Sigmoid colon (tissue), 7 donors: ENCODE results near the gene ARHGAP15. TPM values are rescaled to one million over a fixed set of nuclear protein-coding genes. Genes with fewer than 3 reads are reported as not detected.

Experiments
- DNase-seq: peaks from one replicate; pipeline ENCODE4 v3.0.0-alpha.2; 2019
- H3K27ac ChIP-seq, 4 donors: fragments of 200-600 bp; sonication (generic); one replicate each; pipeline ENCODE4 v1.5.1; 2016 to 2019; ENCODE audit warnings: mild to moderate bottlenecking in 1 of 4
- H3K27me3 ChIP-seq, 3 donors: fragments of 200-600 bp; sonication (generic); one replicate each; pipeline ENCODE4 v1.5.1; 2019; ENCODE audit warnings: mild to moderate bottlenecking in 1 of 3
- H3K36me3 ChIP-seq, 4 donors: fragments of 200-600 bp; sonication (generic); one replicate each; pipeline ENCODE4 v1.5.1; 2016 to 2019
- H3K4me1 ChIP-seq, 4 donors: fragments of 200-600 bp; sonication (generic); one replicate each; pipeline ENCODE4 v1.5.1; 2017 to 2019
- H3K4me3 ChIP-seq, 4 donors: fragments of 200-600 bp; sonication (generic); one replicate each; pipeline ENCODE4 v1.5.1; 2017 to 2019; ENCODE audit warnings: mild to moderate bottlenecking in 2 of 4, moderate library complexity in 1 of 4
- H3K9me3 ChIP-seq, 4 donors: fragments of 200-600 bp in 3 of 4; sonication (generic) in 3 of 4; one replicate each; pipeline versions ENCODE4 v1.5.1 to v1.6.1; 2013 to 2019
- EP300 ChIP-seq, 4 donors: sonication (generic); formaldehyde crosslinking; IDR thresholded peaks; one replicate each; pipeline ENCODE4 v1.6.1; 2017; ENCODE audit warnings: antibody characterized with exemption in 4 of 4
- POLR2A ChIP-seq, 2 donors: fragments of 450-650 bp; IDR thresholded peaks; one replicate each; pipeline ENCODE4 v1.6.1; 2016; ENCODE audit warnings: antibody characterized with exemption in 2 of 2, mild to moderate bottlenecking in 2 of 2, moderate library complexity in 2 of 2
- POLR2AphosphoS5 ChIP-seq, 4 donors: sonication (generic); formaldehyde crosslinking; IDR thresholded peaks; one replicate each; pipeline ENCODE4 v1.6.1; 2017; ENCODE audit warnings: antibody characterized with exemption in 4 of 4
- WGBS, 2 donors: extraction: QIAGEN DNeasy Blood & Tissue Kit; methylation state at CpG; one replicate each; pipeline ENCODE4 v1.1.7; 2013; 5-methylcytosine and 5-hydroxymethylcytosine counted together
- intact Hi-C: fragments of 100-400 bp; cut with DNase I; formaldehyde crosslinking; loops from one replicate; pipeline ENCODE4 v1.15.1; 2023
- polyA plus RNA-seq, 3 donors: library from polyadenylated mRNA; stranded (reverse); fragments of 200-250 nt; gene quantifications; one replicate each; pipeline ENCODE4 v1.2.3, GENCODE V29; 2013
- total RNA-seq, 4 donors: library from RNA; depleted of rRNA; stranded (reverse); fragments of >200 nt; gene quantifications; one replicate each; pipeline ENCODE4 v1.1.0, GENCODE V29; 2016
- TF ChIP-seq, protein P1 (sequence below), 4 experiments: fragments of 450-650 bp in 3 of 4; fragments of 200-600 bp in 1 of 4; IDR thresholded peaks; one replicate each; pipeline ENCODE4 v1.5.1; 2016 to 2019; ENCODE audit warnings: antibody characterized with exemption in 4 of 4, mild to moderate bottlenecking in 3 of 4, moderate library complexity in 2 of 4
- donor health status: healthy with polysubstance abuse.
- donor health status: Bipolar disorder and iron deficiency.
- donor health status: healthy.

ARHGAP15 gene
- total and polyA plus RNA-seq, 7 donors: 3.7 to 16.4 (median 6.0) TPM

DNA sequence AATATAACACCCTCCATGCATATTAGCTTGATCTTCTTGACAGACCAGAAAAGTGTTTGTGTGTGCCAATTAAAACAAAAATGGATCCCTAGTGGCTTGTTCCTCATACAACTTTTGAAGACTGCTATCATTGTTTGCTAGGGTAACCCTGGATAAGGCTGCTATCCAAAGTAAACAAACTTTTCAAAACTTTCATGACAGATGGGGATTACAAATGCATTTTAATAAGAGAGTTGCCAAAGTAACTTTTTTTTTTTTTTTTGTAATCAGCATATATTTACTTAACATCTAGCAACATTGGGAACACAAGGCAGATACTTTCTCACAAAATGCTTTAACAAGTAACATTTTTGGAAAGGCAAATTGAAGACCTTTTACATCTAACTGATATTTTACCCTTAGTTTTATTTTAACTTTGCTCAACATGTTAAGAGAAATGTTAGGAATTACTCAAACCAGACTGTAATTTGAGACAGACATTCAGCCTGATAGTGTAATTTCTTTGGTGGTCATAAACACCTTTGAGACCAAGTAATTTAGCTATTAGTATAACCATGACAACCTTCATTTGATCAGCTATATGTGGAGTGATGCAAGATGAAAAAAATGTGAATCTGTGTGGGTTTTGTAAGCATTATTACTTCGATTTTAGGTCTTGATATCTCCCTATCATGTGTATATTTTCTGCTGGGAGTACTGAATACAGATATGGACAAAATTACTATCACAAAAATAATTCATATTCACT is 300.9 kb downstream of the ARHGAP15 start:
- Histone ChIP-seq H3K27me3 (no peaks in the 10 kb centered on the region), H3K4me3 (no peak overlapping the region), H3K9me3 (no peaks in the 10 kb centered on the region), H3K36me3 (no peaks in the 10 kb centered on the region), H3K4me1 (no peaks in the 10 kb centered on the region), H3K27ac (no peak overlapping the region)
- TF ChIP-seq POLR2A (IDR thresholded peaks at IDR 0.05): no peak
- DNase-seq: no peak
- intact Hi-C loops: loop anchor here (10.0 kb wide), 1 partner anchor 1075 kb away; no protein-coding TSS in a partner anchor
- WGBS, 2 donors: 45 to 89% methylated on average over 1 of the region's 1 CpG

DNA sequence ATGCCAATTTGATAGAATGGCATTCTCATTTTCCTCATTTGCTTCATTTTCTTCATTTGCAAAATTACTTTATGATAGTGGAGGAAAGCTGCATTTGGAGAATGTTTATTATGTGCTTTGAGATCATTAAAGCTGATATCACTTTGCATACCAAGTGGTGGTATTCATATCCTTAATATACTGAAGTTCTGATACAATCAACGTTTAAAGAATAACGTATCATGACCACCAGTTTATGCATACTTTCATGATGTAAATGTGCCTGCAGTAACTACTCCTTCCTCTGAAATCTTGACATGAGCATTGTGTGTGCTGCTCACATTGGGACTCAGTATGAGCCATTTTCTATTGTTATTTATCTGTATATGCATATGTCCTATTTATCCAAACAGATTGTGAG is 302.1 kb downstream of the ARHGAP15 start:
- Histone ChIP-seq H3K4me1 (no peaks in the 10 kb centered on the region), H3K27ac (no peak overlapping the region), H3K36me3 (no peaks in the 10 kb centered on the region), H3K27me3 (no peaks in the 10 kb centered on the region), H3K4me3 (no peak overlapping the region), H3K9me3 (no peaks in the 10 kb centered on the region)
- WGBS, 2 donors: 76 to 81% methylated on average over 2 of the region's 2 CpGs
- TF ChIP-seq POLR2AphosphoS5 (IDR thresholded peaks at IDR 0.05) (no peak), POLR2A (IDR thresholded peaks at IDR 0.05) (no peak), EP300 (IDR thresholded peaks at IDR 0.05) (no peak)
- TF ChIP-seq, protein P1, sequence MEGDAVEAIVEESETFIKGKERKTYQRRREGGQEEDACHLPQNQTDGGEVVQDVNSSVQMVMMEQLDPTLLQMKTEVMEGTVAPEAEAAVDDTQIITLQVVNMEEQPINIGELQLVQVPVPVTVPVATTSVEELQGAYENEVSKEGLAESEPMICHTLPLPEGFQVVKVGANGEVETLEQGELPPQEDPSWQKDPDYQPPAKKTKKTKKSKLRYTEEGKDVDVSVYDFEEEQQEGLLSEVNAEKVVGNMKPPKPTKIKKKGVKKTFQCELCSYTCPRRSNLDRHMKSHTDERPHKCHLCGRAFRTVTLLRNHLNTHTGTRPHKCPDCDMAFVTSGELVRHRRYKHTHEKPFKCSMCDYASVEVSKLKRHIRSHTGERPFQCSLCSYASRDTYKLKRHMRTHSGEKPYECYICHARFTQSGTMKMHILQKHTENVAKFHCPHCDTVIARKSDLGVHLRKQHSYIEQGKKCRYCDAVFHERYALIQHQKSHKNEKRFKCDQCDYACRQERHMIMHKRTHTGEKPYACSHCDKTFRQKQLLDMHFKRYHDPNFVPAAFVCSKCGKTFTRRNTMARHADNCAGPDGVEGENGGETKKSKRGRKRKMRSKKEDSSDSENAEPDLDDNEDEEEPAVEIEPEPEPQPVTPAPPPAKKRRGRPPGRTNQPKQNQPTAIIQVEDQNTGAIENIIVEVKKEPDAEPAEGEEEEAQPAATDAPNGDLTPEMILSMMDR (IDR thresholded peaks at IDR 0.05): no peak
- no peak for DNase-seq
- intact Hi-C loops: loop anchor here (10.0 kb wide), 1 partner anchor 1073 kb away; no protein-coding TSS in a partner anchor

DNA sequence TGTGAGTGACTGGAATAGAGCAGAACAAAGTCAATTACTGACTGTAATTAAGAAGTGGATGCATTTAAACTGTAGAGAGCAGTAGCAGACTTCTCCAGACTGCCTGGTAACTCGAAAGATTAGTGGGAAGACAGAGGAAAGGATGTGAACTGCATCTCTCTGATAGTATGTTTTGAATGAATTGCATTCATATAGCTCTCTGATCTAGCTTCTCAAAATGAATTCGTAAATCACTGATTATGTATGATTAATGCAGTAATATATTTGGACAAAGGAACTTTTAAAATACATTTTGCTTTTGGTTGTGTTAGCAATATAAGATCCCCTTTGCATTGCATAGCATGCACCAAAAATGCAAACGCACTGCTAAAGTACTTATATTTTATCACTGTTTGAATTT is 304.0 kb downstream of the ARHGAP15 start:
- no peak overlapping the region for H3K4me3 ChIP-seq
- no peak for DNase-seq
- intact Hi-C loops: loop anchor here (10.0 kb wide), 1 partner anchor 1072 kb away; no protein-coding TSS in a partner anchor
- H3K27ac ChIP-seq: no peak overlapping the region
- no peaks in the 10 kb centered on the region for H3K27me3 ChIP-seq
- H3K36me3 ChIP-seq: no peaks in the 10 kb centered on the region
- H3K9me3 ChIP-seq: no peaks in the 10 kb centered on the region
- no peaks in the 10 kb centered on the region for H3K4me1 ChIP-seq
- 58 to 68% methylated on average over 3 of the region's 3 CpGs for WGBS, 2 donors
- TF ChIP-seq, protein P1 (IDR thresholded peaks at IDR 0.05): no peak

DNA sequence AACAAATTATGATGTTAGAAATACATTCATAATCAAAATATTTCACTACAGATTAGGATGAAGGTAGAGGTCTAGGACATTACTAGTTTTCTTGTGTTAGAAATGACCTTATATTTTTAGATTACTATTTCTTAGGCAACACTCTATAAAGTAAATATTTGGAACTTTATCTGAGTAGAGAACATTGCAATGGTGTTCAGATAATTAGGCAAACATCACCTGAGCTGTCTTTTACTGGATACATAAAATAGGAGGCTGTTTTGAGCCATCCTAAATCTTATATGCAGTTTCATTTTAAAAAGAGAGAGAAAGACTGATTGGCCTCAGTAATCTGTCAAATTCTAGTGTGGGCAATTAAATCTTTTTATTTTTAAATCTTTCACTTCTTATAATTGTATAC is 304.6 kb downstream of the ARHGAP15 start:
- Histone ChIP-seq H3K36me3 (no peaks in the 10 kb centered on the region), H3K9me3 (no peaks in the 10 kb centered on the region), H3K4me3 (no peak overlapping the region), H3K4me1 (no peaks in the 10 kb centered on the region), H3K27ac (peak overlapping the region in 2 of 4 donors; percentile 2 to 34), H3K27me3 (no peaks in the 10 kb centered on the region)
- no peak for TF ChIP-seq POLR2AphosphoS5 (IDR thresholded peaks at IDR 0.05)
- TF ChIP-seq EP300 (IDR thresholded peaks at IDR 0.05): no peak
- TF ChIP-seq POLR2A (IDR thresholded peaks at IDR 0.05): no peak
- TF ChIP-seq, protein P1 (IDR thresholded peaks at IDR 0.05): no peak
- intact Hi-C loops: loop anchor here (10.0 kb wide), 1 partner anchor 1071 kb away; no protein-coding TSS in a partner anchor
- DNase-seq: no peak

DNA sequence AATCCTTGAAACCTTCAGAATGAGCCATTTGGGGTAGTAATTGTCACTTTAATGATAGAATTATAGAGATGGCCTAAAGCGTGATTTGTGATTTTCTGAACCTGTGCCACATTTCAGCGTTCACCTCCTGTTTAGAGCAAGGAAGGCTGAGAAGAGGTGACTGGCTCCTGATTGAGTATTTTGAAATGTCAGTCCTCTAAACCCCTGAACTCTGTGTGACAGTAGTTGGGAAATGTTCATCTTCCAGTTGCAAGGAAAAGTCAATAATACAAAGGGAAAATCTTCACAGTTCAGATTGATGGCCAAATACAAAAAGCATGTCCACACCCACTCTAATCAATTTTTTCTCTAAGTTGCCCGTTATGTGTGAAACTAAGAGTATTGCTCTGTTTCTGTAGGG is 305.2 kb downstream of the ARHGAP15 start:
- DNase-seq: no peak
- H3K4me3 ChIP-seq: no peak overlapping the region
- intact Hi-C loops: loop anchor here (10.0 kb wide), 1 partner anchor 1070 kb away; no protein-coding TSS in a partner anchor
- no peaks in the 10 kb centered on the region for H3K36me3 ChIP-seq
- TF ChIP-seq, protein P1 (IDR thresholded peaks at IDR 0.05): no peak
- H3K27ac ChIP-seq: peak overlapping the region; percentile 2 to 50 (median 28)
- WGBS, 2 donors: 68 to 76% methylated on average over 3 of the region's 3 CpGs
- H3K9me3 ChIP-seq: no peaks in the 10 kb centered on the region
- H3K4me1 ChIP-seq: no peaks in the 10 kb centered on the region
- H3K27me3 ChIP-seq: no peaks in the 10 kb centered on the region
